Measurements from ENCODE around the gene SAMD15.

The SAMD15 gene

GRCh38 chr14:77353469-77354141 is 23.6 kb upstream of the SAMD15 start:
- no peaks in the 10 kb centered on the region for H4K20me1 ChIP-seq (ENCODE audit: low read depth, low read length)
- H3K9ac ChIP-seq (ENCODE audit: low read length): no peak overlapping the region
- TF ChIP-seq EZH2phosphoT487 (conservative IDR thresholded peaks at IDR 0.05; ENCODE audit: low read length) (no peak), CTCF (IDR thresholded peaks at IDR 0.05; ENCODE audit: insufficient read depth, low read length, poor library complexity, severe bottlenecking) (no peak)
- H3K79me2 ChIP-seq (ENCODE audit: insufficient read depth, low read length): peaks cover 32% of the 10 kb centered on the region; the same call in 1 of the 2 replicates
- H2AFZ ChIP-seq (ENCODE audit: low read depth, low read length, severe bottlenecking): no peak overlapping the region
- no peaks in the 10 kb centered on the region for H3K9me2 ChIP-seq (replicated peaks; ENCODE audit: insufficient read depth, low read length)
- H3K4me3 ChIP-seq (ENCODE audit: insufficient read depth, low read length, poor library complexity, severe bottlenecking): no peak overlapping the region
- no peak overlapping the region for H3K27ac ChIP-seq (ENCODE audit: low read depth, low read length)
- H3K4me2 ChIP-seq (ENCODE audit: low read depth, low read length, poor library complexity, severe bottlenecking): no peak overlapping the region
- no peaks in the 10 kb centered on the region for H3K27me3 ChIP-seq (ENCODE audit: low read length)
- 0 out of 2 replicates have a peak, but pooled peaks cover 4% of the 10 kb centered on the region for H3F3A ChIP-seq (ENCODE audit: insufficient read depth)
- no peaks in the 10 kb centered on the region; the same call in 1 of the 2 replicates for H3K36me3 ChIP-seq (ENCODE audit: low read length)
- no peaks in the 10 kb centered on the region for H3K9me3 ChIP-seq (ENCODE audit: insufficient read depth, low read length)

DNA sequence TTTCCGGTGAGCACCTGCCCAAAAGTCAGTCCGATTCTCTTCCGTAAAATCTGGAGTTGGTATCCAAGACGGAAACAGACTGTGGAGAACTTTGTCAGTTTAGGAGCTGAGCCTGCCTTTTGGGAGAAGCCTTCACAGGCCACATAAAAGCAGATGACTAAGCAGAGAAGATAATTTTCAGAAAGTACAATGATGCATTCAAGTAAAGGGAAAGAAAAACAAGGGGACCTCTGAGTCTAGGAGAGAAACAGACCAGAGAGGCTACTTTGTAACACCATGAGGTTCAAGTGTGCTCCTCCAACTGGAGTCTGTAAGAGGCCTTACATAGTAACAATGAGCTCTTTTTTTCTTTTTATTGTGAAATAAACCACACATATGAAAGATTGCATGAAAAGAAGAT is 21.4 kb upstream of the SAMD15 start:
- no peak overlapping the region for H3K27ac ChIP-seq (ENCODE audit: low read depth, low read length)
- peaks cover 14% of the 10 kb centered on the region; the same call in 1 of the 2 replicates for H3F3A ChIP-seq (ENCODE audit: insufficient read depth)
- no peaks in the 10 kb centered on the region for H4K20me1 ChIP-seq (ENCODE audit: low read depth, low read length)
- peaks cover 2% of the 10 kb centered on the region; the same call in 1 of the 2 replicates for H3K36me3 ChIP-seq (ENCODE audit: low read length)
- no peak overlapping the region for H3K4me3 ChIP-seq (ENCODE audit: insufficient read depth, low read length, poor library complexity, severe bottlenecking)
- H3K9ac ChIP-seq (ENCODE audit: low read length): no peak overlapping the region
- no peaks in the 10 kb centered on the region for H3K9me2 ChIP-seq (replicated peaks; ENCODE audit: insufficient read depth, low read length)
- H2AFZ ChIP-seq (ENCODE audit: low read depth, low read length, severe bottlenecking): no peak overlapping the region
- H3K27me3 ChIP-seq (ENCODE audit: low read length): no peaks in the 10 kb centered on the region
- TF ChIP-seq EZH2phosphoT487 (conservative IDR thresholded peaks at IDR 0.05; ENCODE audit: low read length): no peak
- no peak for TF ChIP-seq CTCF (IDR thresholded peaks at IDR 0.05; ENCODE audit: insufficient read depth, low read length, poor library complexity, severe bottlenecking)
- no peaks in the 10 kb centered on the region for H3K9me3 ChIP-seq (ENCODE audit: insufficient read depth, low read length)
- peaks cover 49% of the 10 kb centered on the region; the same call in 1 of the 2 replicates for H3K79me2 ChIP-seq (ENCODE audit: insufficient read depth, low read length)
- H3K4me2 ChIP-seq (ENCODE audit: low read depth, low read length, poor library complexity, severe bottlenecking): no peak overlapping the region

DNA sequence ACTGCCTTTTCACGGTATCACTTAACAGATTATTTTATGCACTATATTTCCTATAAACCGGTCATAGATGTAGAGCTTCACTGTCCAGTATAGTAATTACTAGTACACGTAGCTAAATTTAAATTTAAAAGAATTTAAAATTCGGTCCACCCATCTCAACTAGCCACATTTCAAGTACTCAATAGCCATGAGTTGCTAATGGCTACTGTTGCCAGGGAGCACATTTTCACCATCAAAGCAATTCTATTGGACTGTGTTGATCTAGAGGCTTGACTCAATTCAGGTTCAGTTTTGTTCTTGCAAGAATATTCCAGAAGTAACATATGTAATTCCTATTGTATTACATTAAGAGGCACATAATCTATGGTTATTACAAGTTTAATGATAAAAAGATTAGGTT is 20.3 kb upstream of the SAMD15 start:
- Histone ChIP-seq H3K9me3 (ENCODE audit: insufficient read depth, low read length) (0 out of 2 replicates have a peak, but pooled peaks cover 4% of the 10 kb centered on the region), H3K79me2 (ENCODE audit: insufficient read depth, low read length) (peaks cover 57% of the 10 kb centered on the region; the same call in 1 of the 2 replicates), H3K4me3 (ENCODE audit: insufficient read depth, low read length, poor library complexity, severe bottlenecking) (no peak overlapping the region), H3K27me3 (ENCODE audit: low read length) (no peaks in the 10 kb centered on the region), H3F3A (ENCODE audit: insufficient read depth) (peaks cover 14% of the 10 kb centered on the region; the same call in 1 of the 2 replicates), H3K4me2 (ENCODE audit: low read depth, low read length, poor library complexity, severe bottlenecking) (no peak overlapping the region), H3K9me2 (replicated peaks; ENCODE audit: insufficient read depth, low read length) (no peaks in the 10 kb centered on the region), H3K27ac (ENCODE audit: low read depth, low read length) (no peak overlapping the region), H3K9ac (ENCODE audit: low read length) (no peak overlapping the region), H4K20me1 (ENCODE audit: low read depth, low read length) (no peaks in the 10 kb centered on the region), H2AFZ (ENCODE audit: low read depth, low read length, severe bottlenecking) (no peak overlapping the region), H3K36me3 (ENCODE audit: low read length) (peaks cover 5% of the 10 kb centered on the region)
- TF ChIP-seq CTCF (IDR thresholded peaks at IDR 0.05; ENCODE audit: insufficient read depth, low read length, poor library complexity, severe bottlenecking): no peak

All from SU-DHL-6 (cell line).